SK-N-SH treated with all-trans-retinoic acid at 6 μM for 48 hours (cell line): ENCODE measurements around the gene EIF6.
"Not testable (repeated sequence)": the region's sequence is repeated elsewhere in the genome, so short reads cannot be mapped to it uniquely, and the experiment has no call there.

ENCODE experiments used
- ARNTL ChIP-seq: fragments of 450-650 bp; formaldehyde crosslinking; IDR thresholded peaks from 2 replicates; pipeline ENCODE4 v1.5.0; 2020; ENCODE audit warnings: low read depth, mild to moderate bottlenecking, moderate library complexity, borderline replicate concordance
- PATZ1 ChIP-seq: fragments of 250-450 bp; sonication (Bioruptor Pico); IDR thresholded peaks from 2 replicates; pipeline ENCODE4 v1.8.0; 2020; ENCODE audit warnings: mild to moderate bottlenecking, moderate library complexity, borderline replicate concordance
- PPARA ChIP-seq: fragments of 250-450 bp; sonication (Bioruptor Pico); IDR thresholded peaks from 2 replicates; pipeline ENCODE4 v1.5.0; 2020; ENCODE audit warnings: mild to moderate bottlenecking, borderline replicate concordance
- SNAI2 ChIP-seq: fragments of 250-450 bp; sonication (Bioruptor Pico); IDR thresholded peaks from 2 replicates; pipeline ENCODE4 v1.5.0; 2020; ENCODE audit warnings: mild to moderate bottlenecking, moderate library complexity
- TCF4 ChIP-seq: fragments of 250-450 bp; sonication (Bioruptor Pico); IDR thresholded peaks from 2 replicates; pipeline ENCODE4 v1.8.0; 2021; ENCODE audit warnings: mild to moderate bottlenecking, moderate library complexity, borderline replicate concordance
- TOX ChIP-seq: fragments of 250-450 bp; sonication (Bioruptor Pico); IDR thresholded peaks from 2 replicates; pipeline ENCODE4 v1.8.0; 2021; ENCODE audit warnings: mild to moderate bottlenecking, moderate library complexity, borderline replicate concordance
- TSHZ2 ChIP-seq: fragments of 250-450 bp; sonication (Bioruptor Pico); IDR thresholded peaks from 2 replicates; pipeline ENCODE4 v1.5.0; 2020; ENCODE audit warnings: mild to moderate bottlenecking, moderate library complexity
- ZFP3 ChIP-seq: fragments of 250-450 bp; sonication (Bioruptor Pico); IDR thresholded peaks from 2 replicates; pipeline ENCODE4 v1.5.0; 2020; ENCODE audit warnings: mild to moderate bottlenecking, moderate library complexity
- ZFP30 ChIP-seq: fragments of 450-650 bp; formaldehyde crosslinking; IDR thresholded peaks from 2 replicates; pipeline ENCODE4 v1.5.0; 2022; ENCODE audit warnings: mild to moderate bottlenecking, moderate library complexity
- ZNF70 ChIP-seq: fragments of 450-650 bp; formaldehyde crosslinking; IDR thresholded peaks from 2 replicates; pipeline ENCODE4 v1.5.0; 2020; ENCODE audit warnings: mild to moderate bottlenecking, moderate library complexity

GRCh38 chr20:35262321-35262720, 22.3 kb downstream of the EIF6 start:
- TF ChIP-seq ZNF70; PPARA (CRISPR knock-in tag); ARNTL (CRISPR knock-in tag); TCF4 (CRISPR knock-in tag); ZFP30; PATZ1 (CRISPR knock-in tag); SNAI2 (CRISPR knock-in tag); TOX (CRISPR knock-in tag); TSHZ2; ZFP3 (CRISPR knock-in tag): not testable (repeated sequence)
